T1000 (cell line): ENCODE data around the gene DNAH9.

Experiments used
- DNase-seq: peaks from one replicate; lab custom pipeline; 2025; ENCODE audit warnings: mixed read lengths; lab: John Stamatoyannopoulos, UW

DNAH9 gene, protein sequence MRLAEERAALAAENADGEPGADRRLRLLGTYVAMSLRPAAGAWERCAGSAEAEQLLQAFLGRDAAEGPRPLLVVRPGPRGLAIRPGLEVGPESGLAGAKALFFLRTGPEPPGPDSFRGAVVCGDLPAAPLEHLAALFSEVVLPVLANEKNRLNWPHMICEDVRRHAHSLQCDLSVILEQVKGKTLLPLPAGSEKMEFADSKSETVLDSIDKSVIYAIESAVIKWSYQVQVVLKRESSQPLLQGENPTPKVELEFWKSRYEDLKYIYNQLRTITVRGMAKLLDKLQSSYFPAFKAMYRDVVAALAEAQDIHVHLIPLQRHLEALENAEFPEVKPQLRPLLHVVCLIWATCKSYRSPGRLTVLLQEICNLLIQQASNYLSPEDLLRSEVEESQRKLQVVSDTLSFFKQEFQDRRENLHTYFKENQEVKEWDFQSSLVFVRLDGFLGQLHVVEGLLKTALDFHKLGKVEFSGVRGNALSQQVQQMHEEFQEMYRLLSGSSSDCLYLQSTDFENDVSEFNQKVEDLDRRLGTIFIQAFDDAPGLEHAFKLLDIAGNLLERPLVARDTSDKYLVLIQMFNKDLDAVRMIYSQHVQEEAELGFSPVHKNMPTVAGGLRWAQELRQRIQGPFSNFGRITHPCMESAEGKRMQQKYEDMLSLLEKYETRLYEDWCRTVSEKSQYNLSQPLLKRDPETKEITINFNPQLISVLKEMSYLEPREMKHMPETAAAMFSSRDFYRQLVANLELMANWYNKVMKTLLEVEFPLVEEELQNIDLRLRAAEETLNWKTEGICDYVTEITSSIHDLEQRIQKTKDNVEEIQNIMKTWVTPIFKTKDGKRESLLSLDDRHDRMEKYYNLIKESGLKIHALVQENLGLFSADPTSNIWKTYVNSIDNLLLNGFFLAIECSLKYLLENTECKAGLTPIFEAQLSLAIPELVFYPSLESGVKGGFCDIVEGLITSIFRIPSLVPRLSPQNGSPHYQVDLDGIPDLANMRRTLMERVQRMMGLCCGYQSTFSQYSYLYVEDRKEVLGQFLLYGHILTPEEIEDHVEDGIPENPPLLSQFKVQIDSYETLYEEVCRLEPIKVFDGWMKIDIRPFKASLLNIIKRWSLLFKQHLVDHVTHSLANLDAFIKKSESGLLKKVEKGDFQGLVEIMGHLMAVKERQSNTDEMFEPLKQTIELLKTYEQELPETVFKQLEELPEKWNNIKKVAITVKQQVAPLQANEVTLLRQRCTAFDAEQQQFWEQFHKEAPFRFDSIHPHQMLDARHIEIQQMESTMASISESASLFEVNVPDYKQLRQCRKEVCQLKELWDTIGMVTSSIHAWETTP (N-terminal part only)

DNA sequence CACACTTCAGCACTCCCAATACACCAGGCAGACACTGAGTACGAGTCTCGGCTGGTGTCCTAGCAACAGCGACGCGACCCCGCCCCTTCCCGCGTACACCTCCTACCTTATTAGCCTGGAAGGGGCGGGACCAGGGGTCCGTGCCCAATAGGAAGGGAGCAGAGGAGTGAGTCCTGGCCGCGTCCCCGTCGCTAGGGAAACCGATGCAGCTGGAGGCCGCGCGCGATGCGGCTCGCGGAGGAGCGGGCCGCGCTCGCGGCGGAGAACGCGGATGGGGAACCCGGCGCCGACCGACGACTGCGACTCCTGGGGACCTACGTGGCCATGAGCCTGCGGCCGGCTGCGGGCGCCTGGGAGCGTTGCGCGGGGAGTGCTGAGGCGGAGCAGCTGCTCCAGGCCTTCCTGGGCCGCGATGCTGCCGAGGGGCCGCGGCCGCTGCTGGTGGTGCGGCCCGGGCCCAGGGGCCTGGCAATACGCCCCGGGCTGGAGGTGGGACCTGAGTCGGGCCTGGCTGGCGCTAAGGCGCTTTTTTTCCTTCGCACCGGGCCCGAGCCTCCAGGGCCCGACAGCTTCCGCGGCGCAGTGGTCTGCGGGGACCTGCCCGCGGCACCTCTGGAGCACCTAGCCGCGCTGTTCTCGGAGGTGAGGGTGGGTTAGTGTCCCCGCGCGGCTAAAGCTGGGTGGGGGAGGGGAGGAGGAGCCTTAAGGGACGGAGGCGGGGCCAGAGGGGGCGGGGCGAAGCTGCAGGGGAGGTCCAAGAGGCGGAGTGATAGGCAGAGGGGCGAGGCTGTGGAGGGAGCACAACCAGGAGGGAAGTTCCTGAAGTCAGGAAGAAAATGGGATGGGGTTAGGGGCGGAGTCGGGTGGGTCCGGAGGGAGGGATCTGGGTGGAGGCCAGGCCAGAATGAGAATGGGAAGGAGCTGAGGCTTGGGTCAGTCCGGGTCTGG, at the start of gene DNAH9:
Gene DNAH9, plus strand, starts transcription at position 197 of the 948 bp plus-strand sequence. Its CDS starts 29 bp downstream, at position 226.
- DNase-seq, result peak; percentile 3

DNA sequence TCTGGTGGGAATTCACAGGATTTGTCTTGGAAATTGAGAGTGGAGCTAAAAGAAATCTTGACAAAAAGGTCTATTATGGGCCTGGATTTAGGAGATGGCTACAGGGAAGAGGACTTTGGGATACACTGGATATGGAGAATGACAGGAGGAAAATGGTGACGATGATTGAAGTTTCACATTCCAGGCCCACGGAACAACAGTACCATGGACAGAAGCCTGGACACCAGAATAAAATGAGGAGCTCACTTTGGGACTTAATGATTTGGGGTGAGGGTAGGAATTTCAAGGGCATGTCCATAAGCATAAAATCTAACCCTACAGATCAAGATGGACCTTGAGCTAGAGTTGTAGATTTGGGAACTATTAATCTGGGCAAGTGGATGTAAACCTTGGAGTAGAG, 47.8 kb upstream of the DNAH9 start:
- DNase-seq, result no peak

DNA sequence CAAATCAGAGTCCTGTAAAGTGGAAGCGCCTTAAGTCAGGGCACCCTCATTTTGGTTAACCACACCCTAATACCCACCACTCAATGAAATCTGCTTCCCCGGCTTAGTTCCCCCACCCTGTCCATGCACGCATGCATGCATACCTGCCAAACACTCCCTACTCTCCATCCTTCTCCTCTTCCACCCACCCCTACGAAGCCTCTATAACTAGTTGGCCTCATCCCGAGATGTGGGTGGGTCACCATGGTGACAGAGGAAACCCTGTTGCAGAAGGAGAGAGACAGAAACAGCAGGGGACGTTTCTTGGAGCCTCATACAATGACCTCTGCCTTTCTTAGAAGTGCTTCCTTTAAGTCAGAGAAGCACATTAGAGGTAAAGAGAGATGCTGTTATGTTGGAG, 46.8 kb upstream of the DNAH9 start:
- no peak for DNase-seq

DNA sequence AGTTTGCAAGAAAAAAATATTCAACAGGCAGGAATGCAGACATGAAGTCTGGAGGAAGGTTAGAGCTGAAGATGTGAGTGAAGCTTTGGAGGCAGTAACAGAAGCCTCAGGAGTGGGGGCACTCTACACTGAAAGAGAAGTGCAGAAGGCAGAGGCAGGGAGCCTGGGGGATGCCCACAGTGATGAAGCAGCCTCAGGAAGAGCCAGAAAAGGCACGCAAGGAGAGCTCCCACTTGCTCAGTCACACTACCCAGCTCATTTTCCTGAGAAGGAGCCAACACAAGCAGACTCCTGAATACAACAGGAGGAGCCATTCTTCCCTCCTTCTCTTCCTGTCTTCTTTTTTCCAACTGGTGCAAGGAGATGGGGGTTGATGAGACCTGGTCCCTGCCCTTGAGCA, 45.1 kb upstream of the DNAH9 start:
- no peak for DNase-seq

DNA sequence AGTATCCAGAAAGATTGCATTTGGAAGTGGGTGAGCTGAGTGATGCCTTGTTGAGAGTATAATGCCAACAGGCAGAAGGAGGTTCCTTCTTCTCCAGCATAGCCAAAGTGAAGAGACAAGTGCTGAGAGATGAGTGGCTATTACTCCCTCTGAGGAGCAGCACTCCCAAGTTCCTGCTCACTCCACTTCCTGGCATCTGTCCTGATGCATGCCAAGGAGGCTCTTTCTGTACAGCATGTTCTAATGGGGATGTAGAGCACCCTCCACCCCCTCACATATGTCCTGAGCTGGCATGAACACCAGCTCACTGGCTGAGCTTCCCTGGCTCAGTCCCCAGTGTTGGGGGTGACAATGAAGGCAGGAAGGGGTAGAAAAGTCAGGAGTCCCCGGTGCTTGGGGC, 44.2 kb upstream of the DNAH9 start:
- no peak for DNase-seq

DNA sequence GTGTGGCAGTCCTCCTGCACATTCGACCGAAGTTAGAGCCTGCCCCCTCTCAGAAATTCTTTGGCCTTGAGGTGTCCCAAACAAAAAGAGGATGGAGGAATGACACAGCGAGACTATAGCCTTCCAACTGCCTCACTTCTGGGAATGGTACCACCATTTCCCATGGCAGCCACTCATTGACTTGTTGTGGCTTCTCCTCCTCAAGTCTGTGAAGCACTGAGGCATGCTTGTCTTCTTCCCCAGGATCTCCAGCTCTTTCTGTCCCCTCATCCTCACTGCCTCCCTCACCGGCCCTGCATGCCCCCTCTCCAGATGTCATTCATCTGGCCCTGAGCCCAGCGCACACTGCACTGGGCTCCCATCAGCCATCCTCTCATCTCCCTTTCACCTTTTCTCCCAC, 43.7 kb upstream of the DNAH9 start:
- DNase-seq, result no peak

DNA sequence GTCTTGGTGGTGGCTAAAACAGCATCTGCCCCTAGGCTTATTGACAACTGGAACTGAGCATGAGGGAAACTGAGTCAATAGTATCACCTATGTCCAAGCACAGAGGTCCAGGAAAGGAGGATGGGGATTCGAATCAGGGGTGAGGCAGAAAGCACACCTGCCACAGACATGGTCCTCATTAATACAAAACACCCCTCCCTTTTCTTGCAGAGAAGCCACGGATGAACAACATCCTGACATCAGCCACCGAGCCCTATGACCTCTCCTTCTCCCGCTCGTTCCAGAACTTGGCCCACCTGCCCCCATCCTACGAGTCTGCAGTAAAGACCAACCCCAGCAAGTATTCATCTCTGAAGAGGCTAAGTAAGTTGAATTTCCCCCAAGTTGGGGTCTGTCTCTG, 42.7 kb upstream of the DNAH9 start:
- DNase-seq, result no peak

DNA sequence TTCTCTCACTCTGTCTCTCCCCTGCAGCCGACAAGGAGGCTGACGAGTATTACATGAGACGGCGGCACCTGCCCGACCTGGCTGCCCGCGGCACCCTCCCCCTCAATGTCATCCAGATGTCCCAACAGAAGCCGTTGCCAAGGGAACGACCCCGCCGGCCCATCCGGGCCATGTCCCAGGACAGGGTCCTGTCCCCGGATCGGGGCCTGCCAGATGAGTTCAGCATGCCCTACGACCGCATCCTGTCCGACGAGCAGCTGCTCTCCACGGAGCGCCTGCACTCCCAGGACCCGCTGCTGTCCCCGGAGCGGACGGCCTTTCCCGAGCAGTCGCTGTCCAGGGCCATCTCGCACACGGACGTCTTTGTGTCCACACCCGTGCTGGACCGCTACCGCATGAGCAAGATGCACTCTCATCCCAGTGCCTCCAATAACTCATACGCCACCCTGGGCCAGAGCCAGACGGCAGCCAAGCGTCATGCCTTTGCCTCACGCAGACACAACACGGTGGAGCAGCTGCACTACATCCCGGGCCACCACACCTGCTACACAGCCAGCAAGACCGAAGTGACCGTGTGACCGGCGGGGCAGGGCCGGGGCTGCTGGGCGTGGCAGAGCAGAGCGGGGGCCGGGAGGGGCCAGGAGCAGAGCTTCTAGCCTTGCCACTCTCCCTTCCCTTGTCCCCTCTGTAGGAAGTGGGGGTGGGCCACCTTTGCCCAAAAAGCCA, 40.4 kb upstream of the DNAH9 start:
- no peak for DNase-seq

DNA sequence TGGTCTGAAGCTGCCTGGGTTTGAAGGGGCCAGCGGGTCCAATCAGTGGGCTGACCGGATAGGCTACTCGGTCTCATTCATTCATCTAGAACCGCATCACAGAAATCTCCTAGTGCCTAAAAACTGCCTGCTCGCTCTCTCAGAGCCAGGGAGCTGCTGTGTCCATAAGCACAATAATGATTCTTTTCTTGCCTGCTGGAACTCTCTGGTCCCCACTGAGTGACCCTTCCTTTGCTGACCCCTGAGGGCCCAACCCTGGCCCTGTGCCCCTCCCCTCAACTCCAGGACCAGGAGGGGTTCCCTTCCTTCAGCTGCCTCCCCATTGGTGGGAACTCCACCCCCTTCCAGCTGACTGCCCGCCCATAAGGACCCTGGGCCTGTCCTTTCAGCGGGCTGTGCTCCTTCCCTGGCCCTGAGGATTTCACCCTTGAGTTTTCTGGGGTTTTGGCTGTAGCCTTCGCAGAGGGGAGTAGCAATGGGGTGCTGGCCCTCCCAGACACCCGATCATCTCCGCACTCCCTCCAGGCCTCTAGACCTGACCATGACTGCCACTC, 39.5 kb upstream of the DNAH9 start:
- no peak for DNase-seq

DNA sequence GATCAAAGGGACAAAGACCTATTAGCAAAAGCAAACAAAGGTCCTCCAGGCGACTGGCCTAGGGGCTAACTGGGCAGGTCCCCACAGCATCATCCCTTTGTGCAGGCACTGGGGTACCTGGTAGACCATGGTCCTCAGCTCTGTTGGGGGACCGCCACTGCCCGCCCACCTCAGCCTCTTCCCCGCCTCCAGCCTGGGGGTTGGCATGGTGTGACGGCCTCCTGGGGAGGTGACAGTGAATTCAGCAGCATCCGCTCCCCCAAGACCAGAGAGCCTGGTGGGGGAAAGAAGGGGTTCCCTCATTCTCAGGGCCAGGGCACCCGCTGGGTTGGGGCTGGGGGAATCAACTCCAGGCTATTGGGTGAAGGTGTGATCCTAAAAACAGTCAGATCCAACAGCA, 38.7 kb upstream of the DNAH9 start:
- DNase-seq, result no peak

DNA sequence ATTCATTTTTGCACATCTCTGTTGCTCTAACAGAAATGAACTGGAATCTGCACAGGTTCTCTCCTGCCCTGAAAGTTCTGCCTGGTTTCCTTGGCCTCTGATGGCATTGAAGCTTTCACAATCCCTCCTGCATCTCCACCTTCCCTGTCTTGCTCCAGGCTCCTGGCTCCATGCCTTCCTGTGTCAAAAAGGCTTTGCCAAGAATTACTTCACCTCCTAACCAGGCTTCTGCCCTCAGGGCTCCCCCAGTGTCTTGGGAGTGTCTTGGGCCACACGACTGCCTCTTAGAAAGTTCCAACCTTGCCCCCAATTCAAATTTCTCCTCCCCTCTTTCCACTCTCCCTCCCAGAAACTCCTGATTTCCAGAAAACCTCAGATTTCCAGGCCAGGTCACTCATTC, 37.0 kb upstream of the DNAH9 start:
- no peak for DNase-seq

DNA sequence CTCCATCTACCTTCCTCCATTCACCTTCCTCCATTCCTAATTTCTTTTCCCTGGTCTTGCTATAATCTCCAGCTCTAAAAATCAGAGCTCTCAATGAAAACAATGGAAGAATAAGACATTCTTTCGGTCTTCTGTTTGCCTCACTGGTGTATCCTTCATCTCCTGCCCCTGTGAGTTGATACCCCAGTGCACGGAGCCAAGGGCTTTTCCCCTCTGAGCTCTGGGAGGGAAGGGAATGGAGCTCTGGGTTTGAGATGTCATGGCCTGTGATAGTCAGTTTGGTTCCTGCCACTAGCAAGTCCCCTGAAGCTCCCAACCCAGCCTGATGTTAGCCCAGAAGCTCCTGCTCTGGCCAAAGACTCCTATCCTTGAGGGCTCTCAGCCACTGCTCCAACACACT, 36.6 kb upstream of the DNAH9 start:
- no peak for DNase-seq

DNA sequence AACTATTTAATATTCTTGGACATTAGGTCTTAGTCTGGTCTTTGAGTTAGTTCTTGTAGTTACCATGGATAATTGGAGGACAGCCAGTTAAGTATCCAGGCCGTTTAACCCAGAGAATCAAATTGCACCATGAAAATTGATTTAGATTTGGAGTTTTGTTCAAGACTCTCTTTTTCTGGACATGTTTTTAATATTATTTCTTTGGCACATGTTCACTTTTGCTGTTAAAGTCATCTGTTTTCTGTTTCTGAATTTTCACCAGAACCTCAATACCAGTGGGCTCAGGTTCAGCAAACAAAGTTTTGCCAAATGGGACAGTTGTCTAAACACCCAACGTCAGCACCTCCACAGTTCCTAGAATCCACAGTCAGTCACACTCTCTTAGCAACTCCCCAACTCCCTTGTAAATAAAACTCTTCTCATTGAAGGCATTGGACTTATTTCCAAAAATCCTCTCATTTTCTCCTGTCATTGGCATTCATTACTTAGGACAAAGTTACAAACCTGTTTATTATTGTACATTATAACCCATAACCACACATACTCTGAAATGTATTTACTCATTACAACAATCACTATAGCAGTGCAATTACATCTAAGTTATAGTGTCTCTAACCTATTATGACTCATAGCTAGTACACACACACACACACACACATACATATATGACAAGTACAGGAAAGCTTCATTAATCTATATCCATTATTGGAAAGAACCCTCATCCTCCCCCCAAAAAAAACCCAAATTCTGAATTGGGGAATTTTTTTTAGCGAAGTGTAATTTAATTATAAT, 33.5 kb upstream of the DNAH9 start:
- no peak for DNase-seq

DNA sequence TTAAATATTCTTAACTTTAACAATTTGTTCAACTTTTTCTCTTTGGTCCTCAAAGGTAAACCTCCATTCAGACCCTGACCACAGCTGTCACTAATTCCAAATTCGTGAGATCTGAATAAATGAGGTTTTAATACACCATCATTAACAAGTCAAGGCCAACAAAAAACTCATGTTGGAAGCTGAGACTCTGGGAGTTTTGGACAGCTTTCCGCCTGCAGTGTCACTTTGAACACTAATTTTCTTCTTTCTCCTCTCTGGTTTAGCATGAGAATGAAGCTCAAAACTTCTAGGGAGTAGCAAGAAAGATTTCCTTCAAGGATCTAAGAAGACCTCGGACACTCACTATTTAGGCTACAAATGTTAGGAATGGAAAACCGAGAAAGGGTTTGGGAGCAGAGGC, 32.7 kb upstream of the DNAH9 start:
- DNase-seq, result no peak

DNA sequence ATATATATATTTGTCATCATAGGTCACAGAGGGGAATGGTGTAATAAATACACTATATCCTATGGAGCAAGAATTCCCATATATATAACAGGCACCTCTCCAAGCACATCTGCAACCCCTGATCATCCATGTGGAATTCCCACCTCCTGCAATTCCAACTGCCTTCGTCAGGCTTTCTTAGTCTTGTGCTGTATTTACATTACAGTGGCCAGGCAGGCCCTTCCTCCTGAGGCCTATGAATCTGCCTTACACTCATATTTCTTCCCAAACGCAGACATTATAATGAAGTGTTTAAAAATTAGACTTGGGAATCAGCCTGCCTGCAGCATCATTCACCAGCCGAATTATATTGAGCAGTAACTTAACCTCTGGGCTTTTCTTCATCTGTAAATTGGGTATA, 19.3 kb upstream of the DNAH9 start:
- DNase-seq, result no peak

DNA sequence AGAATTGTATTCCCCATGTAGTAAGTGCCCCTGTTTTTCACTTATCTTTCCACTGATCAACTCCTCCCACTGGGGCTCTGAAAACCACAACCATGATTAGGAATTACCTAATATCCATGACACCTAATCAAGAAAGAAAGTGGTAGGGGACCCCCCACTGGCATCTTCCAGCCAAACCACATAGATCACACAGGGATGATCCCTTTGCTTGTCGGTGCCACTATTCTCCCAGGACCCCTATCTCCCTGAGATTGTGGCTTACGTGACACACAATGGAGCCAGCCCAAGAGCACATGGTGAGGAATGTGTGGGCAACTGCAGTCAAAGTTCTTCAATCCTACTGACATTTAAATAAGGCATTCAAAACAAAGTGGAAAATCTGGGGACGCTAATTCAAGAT, 17.6 kb upstream of the DNAH9 start:
- DNase-seq, result no peak

DNA sequence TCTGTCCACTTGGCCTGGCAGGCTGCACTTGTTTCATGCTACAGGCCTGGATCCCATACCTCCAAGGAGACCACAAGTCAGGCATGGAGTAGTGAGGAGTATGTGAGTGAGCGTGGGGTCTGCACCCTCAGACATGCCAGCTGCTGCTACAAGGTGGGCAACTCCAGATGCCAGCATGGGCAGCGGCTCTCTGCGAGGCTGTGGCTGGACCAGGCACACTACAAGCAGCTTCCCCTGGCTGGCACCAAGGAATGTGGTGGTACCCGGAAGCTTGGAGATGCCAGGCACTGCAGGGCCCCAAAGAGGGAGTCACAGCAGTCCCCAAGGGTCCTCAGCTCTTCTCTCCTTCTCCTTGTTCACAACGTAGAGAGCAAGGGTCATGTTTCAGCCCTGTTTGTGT, 16.1 kb upstream of the DNAH9 start:
- DNase-seq, result no peak

DNA sequence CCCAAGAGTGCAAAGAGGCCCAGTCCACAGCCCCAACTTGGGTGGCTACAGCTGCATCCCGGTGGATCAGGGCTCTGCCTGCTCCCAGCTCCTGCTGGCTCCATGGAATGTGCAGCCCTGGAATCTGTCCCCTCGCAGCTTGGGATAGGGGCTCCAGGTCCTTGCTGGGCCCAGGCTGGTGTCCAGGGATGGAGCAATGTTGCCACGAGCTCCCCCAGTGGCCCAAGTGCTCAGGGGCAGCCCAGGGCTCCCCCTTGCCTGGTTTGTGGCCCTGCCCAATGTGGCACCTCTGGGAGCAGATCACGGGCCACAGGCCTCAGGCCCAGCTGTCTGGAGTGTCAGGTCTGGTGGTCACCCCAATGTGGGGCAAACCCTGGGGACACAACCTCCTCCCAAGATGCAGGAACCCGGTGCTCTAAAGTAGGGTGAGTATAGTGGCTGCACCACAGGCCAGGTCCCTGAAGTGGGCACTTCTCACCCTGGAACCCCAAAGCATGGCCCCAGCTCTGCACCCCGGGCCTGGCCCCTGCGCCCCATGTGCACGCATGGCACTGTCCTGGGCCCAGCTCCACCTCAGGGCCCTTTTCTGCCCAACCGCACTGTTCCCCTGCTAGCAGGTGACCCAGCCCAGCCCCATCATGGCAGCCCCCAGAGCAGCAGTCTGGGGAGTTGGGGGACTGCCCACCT, 14.8 kb upstream of the DNAH9 start:
- DNase-seq, result no peak

DNA sequence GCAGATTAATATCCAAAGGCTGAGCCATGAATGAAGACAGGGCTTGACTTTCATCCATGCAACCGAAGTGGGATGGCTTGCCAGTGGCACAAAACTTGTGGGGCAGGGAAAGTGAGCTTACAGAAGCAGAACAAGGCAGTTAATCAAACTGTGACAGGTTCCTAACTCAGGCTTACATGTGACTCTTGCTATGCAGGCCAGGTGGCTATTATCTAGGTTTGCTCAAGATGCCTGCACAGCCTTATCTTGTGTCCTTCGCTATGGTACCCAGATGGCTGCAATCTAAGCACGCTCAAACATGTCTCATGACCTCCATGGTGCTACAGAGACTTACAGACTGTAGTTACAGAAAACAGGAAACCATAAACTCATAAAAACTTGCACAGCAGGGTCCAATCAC, 8.6 kb upstream of the DNAH9 start:
- DNase-seq, result no peak
